ENCODE results near the gene NPHS1.

- TF ChIP-seq POLR2AphosphoS5 (IDR thresholded peaks at IDR 0.05; ENCODE audit: insufficient read depth in 1 of 2, low read depth in 1 of 2) = no peak
- TF ChIP-seq CTCF (IDR thresholded peaks at IDR 0.05) = no peak
- no peak for TF ChIP-seq POLR2A (IDR thresholded peaks at IDR 0.05)
Observed at GRCh38 chr19:35901055-35901644, 48.8 kb upstream of the NPHS1 start.

Measured in vagina (tissue), 2 donors.